Astrocyte (in vitro differentiated cells and primary cell): ENCODE data around the gene TMEM42.

Experiments
- CTCF ChIP-seq: IDR thresholded peaks from 2 replicates; pipeline ENCODE4 v1.5.1; 2011; ENCODE audit warnings: low read depth, mild to moderate bottlenecking, inconsistent platforms, low read length, moderate library complexity; ENCODE audit not compliant: insufficient read depth
- EZH2 ChIP-seq: IDR thresholded peaks from 2 replicates; pipeline ENCODE4 v1.6.1; 2012; ENCODE audit warnings: mild to moderate bottlenecking, low read length, inconsistent platforms; ENCODE audit not compliant: insufficient read depth

GRCh38 chr3:44848634-44849033, 13.1 kb upstream of the TMEM42 start:
- TF ChIP-seq CTCF (no peak), EZH2 (no peak)
